ENCODE measurements around the gene LMF2. TPM values are rescaled to one million over a fixed set of nuclear protein-coding genes. Genes with fewer than 3 reads are reported as not detected.

The LMF2 gene
- total and polyA plus RNA-seq, 2 of the 4 experiments (the other 2 are of a cell fraction), result 16.8 to 82.6 TPM

GRCh38 chr22:50526108-50526833 is 18.8 kb upstream of the LMF2 start:
- Histone ChIP-seq H3K79me1 (ENCODE audit: low read depth in 1 of 2, low read length in 2 of 2) (peaks cover 11 to 46% of the 10 kb centered on the region in 2 experiments), H3K18ac (ENCODE audit: low read depth, low read length) (peak overlapping the region; percentile 48; the same call in 1 of the 2 replicates), H3K9me1 (ENCODE audit: insufficient read depth, low read length) (peaks cover 15% of the 10 kb centered on the region), H2BK15ac (ENCODE audit: low read depth, low read length) (no peak overlapping the region), H2AK9ac (replicated peaks; ENCODE audit: low read depth, low read length, poor library complexity) (peak overlapping the region; percentile 99), H3K4ac (ENCODE audit: low read depth, low read length) (peak overlapping the region; percentile 96), H3K27ac (ENCODE audit: insufficient read depth, low read length) (peak overlapping the region; percentile 96), H3K36me3 (ENCODE audit: control insufficient read depth, insufficient read depth, low read length) (peaks cover 24% of the 10 kb centered on the region), H2BK5ac (ENCODE audit: low read depth, low read length, poor library complexity, severe bottlenecking) (peak overlapping the region; percentile 85), H2BK20ac (ENCODE audit: low read depth, low read length) (no peak overlapping the region), H3K9me3 (ENCODE audit: control insufficient read depth, insufficient read depth, low read length) (no peaks in the 10 kb centered on the region), H3K4me3 (ENCODE audit: insufficient read depth, low read depth, low read length) (peak overlapping the region; percentile 84), H3K27me3 (ENCODE audit: control insufficient read depth, insufficient read depth, low read length) (peaks cover 2% of the 10 kb centered on the region; the same call in 1 of the 2 replicates), H4K8ac (ENCODE audit: low read depth in 2 of 2, low read length in 2 of 2) (peak overlapping the region; percentile 82 to 91), H3K9ac (ENCODE audit: low read depth, low read length) (peak overlapping the region; percentile 89), H3K23ac (ENCODE audit: low read depth, low read length) (peak overlapping the region; percentile 97), H2AFZ (replicated peaks; ENCODE audit: low read length, poor library complexity) (peak overlapping the region; percentile 96), H3K4me1 (ENCODE audit: control insufficient read depth, insufficient read depth, low read length) (peaks cover 17% of the 10 kb centered on the region), H3K56ac (ENCODE audit: extremely low read depth, insufficient read depth, low read length) (peak overlapping the region; percentile 83), H3K14ac (replicated peaks; ENCODE audit: low read depth, low read length) (peak overlapping the region; percentile 92), H3K4me2 (ENCODE audit: low read depth, low read length) (peak overlapping the region; percentile 90), H4K20me1 (ENCODE audit: insufficient read depth, low read length) (peaks cover 19% of the 10 kb centered on the region), H4K5ac (ENCODE audit: low read depth, low read length) (peak overlapping the region; percentile 79), H2AK5ac (ENCODE audit: low read depth, low read length) (peak overlapping the region; percentile 94), H2BK120ac (ENCODE audit: low read depth, low read length) (peak overlapping the region; percentile 52), H4K91ac (ENCODE audit: insufficient read depth, low read depth, low read length) (peak overlapping the region; percentile 76)
- DNase-seq (peak; percentile 64), ATAC-seq (ENCODE audit: low read depth) (peak; percentile 56)
- dilution Hi-C loops (cut with HindIII; ENCODE audit: low sequenced_read_pairs, unreplicated experiment), result no loop called here
- BruUV-seq (replicated peaks), result no TSS peak
- in situ Hi-C loops (cut with MboI; ENCODE audit: low sequenced_read_pairs), result loop anchor here (5.0 kb wide), 1 partner anchor 51 kb away; the partner anchor contains the start of gene CPT1B
- POLR2A ChIA-PET (ENCODE audit: unreplicated experiment), result interaction anchor here (0.6 to 0.7 kb wide), 3 partner anchors 18 to 53 kb away, joined by 3 to 4 read pairs (median 3); partner anchors contain the start of genes LMF2, NCAPH2 and SYCE3
- CTCF ChIA-PET, result interaction anchor here (0.5 to 1.6 kb wide), 11 partner anchors 17 to 231 kb away, joined by 3 to 8 read pairs (median 4); partner anchors contain the start of genes CHKB, LMF2, NCAPH2 and SYCE3
- WGBS, 2 experiments (ENCODE audit: extremely low coverage in 2 of 2, insufficient read length in 1 of 2), result 0% methylated on average over 25 of the region's 77 CpGs; no CpG with 5 or more reads in 1 of the 2 experiments
- intact Hi-C loops (cut with micrococcal nuclease), result loop anchor here (5.0 kb wide), 1 partner anchor 56 kb away; the partner anchor contains the start of gene CHKB
- TF ChIP-seq POLR2A (IDR thresholded peaks at IDR 0.05; ENCODE audit: low read depth, low read length) (no peak; the same call in 1 of the 2 replicates), RCOR1 (IDR thresholded peaks at IDR 0.05; ENCODE audit: insufficient replicate concordance, low read length) (peak; percentile 24), NFE2L2 (IDR thresholded peaks at IDR 0.05; ENCODE audit: low read depth, low read length) (no peak), RAD21 (IDR thresholded peaks at IDR 0.05; ENCODE audit: low read length) (peak; percentile 35), MXI1 (IDR thresholded peaks at IDR 0.05; ENCODE audit: borderline replicate concordance, low read depth, low read length) (no peak; the same call in 1 of the 2 replicates)
- TF ChIP-seq, protein P1, sequence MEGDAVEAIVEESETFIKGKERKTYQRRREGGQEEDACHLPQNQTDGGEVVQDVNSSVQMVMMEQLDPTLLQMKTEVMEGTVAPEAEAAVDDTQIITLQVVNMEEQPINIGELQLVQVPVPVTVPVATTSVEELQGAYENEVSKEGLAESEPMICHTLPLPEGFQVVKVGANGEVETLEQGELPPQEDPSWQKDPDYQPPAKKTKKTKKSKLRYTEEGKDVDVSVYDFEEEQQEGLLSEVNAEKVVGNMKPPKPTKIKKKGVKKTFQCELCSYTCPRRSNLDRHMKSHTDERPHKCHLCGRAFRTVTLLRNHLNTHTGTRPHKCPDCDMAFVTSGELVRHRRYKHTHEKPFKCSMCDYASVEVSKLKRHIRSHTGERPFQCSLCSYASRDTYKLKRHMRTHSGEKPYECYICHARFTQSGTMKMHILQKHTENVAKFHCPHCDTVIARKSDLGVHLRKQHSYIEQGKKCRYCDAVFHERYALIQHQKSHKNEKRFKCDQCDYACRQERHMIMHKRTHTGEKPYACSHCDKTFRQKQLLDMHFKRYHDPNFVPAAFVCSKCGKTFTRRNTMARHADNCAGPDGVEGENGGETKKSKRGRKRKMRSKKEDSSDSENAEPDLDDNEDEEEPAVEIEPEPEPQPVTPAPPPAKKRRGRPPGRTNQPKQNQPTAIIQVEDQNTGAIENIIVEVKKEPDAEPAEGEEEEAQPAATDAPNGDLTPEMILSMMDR (conservative IDR thresholded peaks at IDR 0.05; ENCODE audit: low read depth, low read length), result peak; percentile 64

Measured in IMR-90 (cell line).